Astrocyte (in vitro differentiated cells and primary cell): ENCODE measurements around the gene CSAD.

Source experiments
- CTCF ChIP-seq: IDR thresholded peaks from 2 replicates; pipeline ENCODE4 v1.5.1; 2011; ENCODE audit warnings: low read depth, mild to moderate bottlenecking, inconsistent platforms, low read length, moderate library complexity; ENCODE audit not compliant: insufficient read depth
- EZH2 ChIP-seq: IDR thresholded peaks from 2 replicates; pipeline ENCODE4 v1.6.1; 2012; ENCODE audit warnings: mild to moderate bottlenecking, low read length, inconsistent platforms; ENCODE audit not compliant: insufficient read depth

DNA sequence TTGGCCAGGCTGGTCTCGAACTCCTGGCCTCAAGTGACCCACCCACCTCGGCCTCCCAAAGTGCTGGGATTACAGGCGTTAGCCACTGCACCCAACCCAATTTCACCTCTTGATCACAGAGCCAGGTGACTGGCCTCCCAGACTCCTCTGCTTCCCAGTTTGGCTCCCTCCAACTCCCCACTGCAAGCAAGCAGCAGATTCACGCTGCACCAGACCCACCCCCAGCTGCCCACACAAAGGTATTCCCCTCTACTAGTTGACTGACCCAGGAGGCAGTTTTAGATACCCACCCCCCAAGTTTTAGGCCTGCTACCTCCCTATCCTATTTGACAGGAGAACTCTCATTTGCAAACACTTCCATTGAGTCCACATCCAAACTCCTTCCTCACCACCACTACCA lies 46.1 kb upstream of the CSAD start:
- TF ChIP-seq CTCF (no peak), EZH2 (no peak)
